ENCODE measurements around the gene OLFML2A.

GRCh38 chr9:124840300-124840833, 63.4 kb downstream of the OLFML2A start:
- TF ChIP-seq LEF1 (IDR thresholded peaks at IDR 0.05; ENCODE audit: borderline replicate concordance) (no peak), ZNF384 (IDR thresholded peaks at IDR 0.05) (no peak)

Measured in HEK293T (cell line).